Prostate gland (tissue), 2 donors: ENCODE measurements around the gene ISOC2.

Experiments used
- CTCF ChIP-seq, 4 experiments: fragments of 200-600 bp in 2 of 4; fragments of 450-650 bp in 2 of 4; sonication (generic) in 2 of 4; IDR thresholded peaks; 1 replicate in 3 of 4; 2 replicates in 1 of 4; pipeline ENCODE4 v1.5.1; 2016 to 2019; ENCODE audit warnings: antibody characterized with exemption in 4 of 4, mild to moderate bottlenecking in 2 of 4, moderate library complexity in 2 of 4
- POLR2A ChIP-seq: fragments of 450-650 bp; IDR thresholded peaks from one replicate; pipeline ENCODE4 v1.6.1; 2016; ENCODE audit warnings: antibody characterized with exemption, mild to moderate bottlenecking
- POLR2AphosphoS5 ChIP-seq: sonication (generic); formaldehyde crosslinking; IDR thresholded peaks from one replicate; pipeline ENCODE4 v1.6.1; 2017; ENCODE audit warnings: antibody characterized with exemption

GRCh38 chr19:55433292-55433691 lies 28.1 kb downstream of the ISOC2 start:
- TF ChIP-seq CTCF (IDR thresholded peaks at IDR 0.05) = no peak
- no peak for TF ChIP-seq POLR2AphosphoS5
- TF ChIP-seq POLR2A = no peak
